HG03139 (cell line): ENCODE results near the gene MTA1.

Experiments used
- ATAC-seq: cut with Tn5 transposase; IDR thresholded peaks from one replicate; pipeline ENCODE4 v1.9.1; 2021; ENCODE audit not compliant: unreplicated experiment

The MTA1 gene

GRCh38 chr14:105422695-105423487 lies 3.3 kb downstream of the MTA1 start:
- ATAC-seq, result no peak

GRCh38 chr14:105423488-105424195 lies 4.0 kb downstream of the MTA1 start:
- no peak for ATAC-seq

- ATAC-seq, result no peak
Measured at GRCh38 chr14:105424861-105425260, 5.2 kb downstream of the MTA1 start.

- ATAC-seq, result no peak
Measured at GRCh38 chr14:105425823-105426247, 6.2 kb downstream of the MTA1 start.

- ATAC-seq, result no peak
Measured at GRCh38 chr14:105426416-105427130, 6.9 kb downstream of the MTA1 start.

GRCh38 chr14:105427412-105427811 lies 7.8 kb downstream of the MTA1 start:
- no peak for ATAC-seq

- ATAC-seq, result no peak
Measured at GRCh38 chr14:105427936-105428485, 8.4 kb downstream of the MTA1 start.

- ATAC-seq, result no peak
Measured at GRCh38 chr14:105430042-105430441, 10.4 kb downstream of the MTA1 start.

- no peak for ATAC-seq
Measured at GRCh38 chr14:105430565-105430964, 10.9 kb downstream of the MTA1 start.

GRCh38 chr14:105431256-105431655 lies 11.6 kb downstream of the MTA1 start:
- ATAC-seq, result no peak

GRCh38 chr14:105432657-105433056 lies 13.0 kb downstream of the MTA1 start:
- no peak for ATAC-seq

GRCh38 chr14:105433161-105433605 lies 13.6 kb downstream of the MTA1 start:
- ATAC-seq, result no peak

- ATAC-seq, result no peak
Measured at GRCh38 chr14:105436402-105436801, 16.8 kb downstream of the MTA1 start.

GRCh38 chr14:105436891-105437722 lies 17.5 kb downstream of the MTA1 start:
- ATAC-seq, result no peak

- ATAC-seq, result no peak
Measured at GRCh38 chr14:105437723-105438500, 18.3 kb downstream of the MTA1 start.

GRCh38 chr14:105439179-105439578 lies 19.6 kb downstream of the MTA1 start:
- no peak for ATAC-seq

GRCh38 chr14:105439710-105440553 lies 20.3 kb downstream of the MTA1 start:
- ATAC-seq, result no peak

GRCh38 chr14:105440554-105440900 lies 20.9 kb downstream of the MTA1 start:
- ATAC-seq, result no peak

- no peak for ATAC-seq
Measured at GRCh38 chr14:105440992-105441391, 21.4 kb downstream of the MTA1 start.
